SK-N-MC (cell line): Measurements from ENCODE around the gene PLOD1.

Experiments used
- FOXP2 ChIP-seq: optimal IDR thresholded peaks from 2 replicates; pipeline ENCODE3; 2011; ENCODE audit warnings: mild to moderate bottlenecking, moderate library complexity; ENCODE audit not compliant: insufficient read depth; ENCODE audit errors: extremely low read length, control extremely low read depth
- POLR2AphosphoS5 ChIP-seq: IDR thresholded peaks from 2 replicates; pipeline ENCODE4 v1.6.1; 2012; ENCODE audit warnings: mild to moderate bottlenecking, low read depth, low read length, borderline replicate concordance

DNA sequence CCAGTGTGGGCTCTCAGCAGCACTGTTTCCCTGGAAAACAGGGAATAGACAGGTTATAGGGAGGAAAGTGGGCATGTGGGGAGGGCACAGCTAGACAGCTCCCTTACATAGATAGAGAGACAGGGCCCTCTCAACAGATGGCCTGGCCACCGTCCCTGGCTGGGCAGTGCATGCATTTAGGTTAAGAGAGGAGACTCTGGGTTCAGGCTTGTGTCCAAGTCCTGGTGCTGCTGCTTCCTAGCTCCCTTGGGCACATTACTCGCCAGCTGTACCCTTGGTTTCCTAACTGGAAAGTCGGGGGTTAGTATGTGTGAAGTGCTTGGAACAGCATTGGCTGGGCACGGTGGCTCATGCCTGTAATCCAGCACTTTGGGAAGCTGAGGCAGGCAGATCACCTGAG lies 9.1 kb downstream of the PLOD1 start:
- TF ChIP-seq POLR2AphosphoS5: no peak
- TF ChIP-seq FOXP2: no peak
